ENCODE results near the gene IL1RAPL2.
"Not testable (repeated sequence)": the region's sequence is repeated elsewhere in the genome, so short reads cannot be mapped to it uniquely, and the experiment has no call there.

Gene IL1RAPL2

DNA sequence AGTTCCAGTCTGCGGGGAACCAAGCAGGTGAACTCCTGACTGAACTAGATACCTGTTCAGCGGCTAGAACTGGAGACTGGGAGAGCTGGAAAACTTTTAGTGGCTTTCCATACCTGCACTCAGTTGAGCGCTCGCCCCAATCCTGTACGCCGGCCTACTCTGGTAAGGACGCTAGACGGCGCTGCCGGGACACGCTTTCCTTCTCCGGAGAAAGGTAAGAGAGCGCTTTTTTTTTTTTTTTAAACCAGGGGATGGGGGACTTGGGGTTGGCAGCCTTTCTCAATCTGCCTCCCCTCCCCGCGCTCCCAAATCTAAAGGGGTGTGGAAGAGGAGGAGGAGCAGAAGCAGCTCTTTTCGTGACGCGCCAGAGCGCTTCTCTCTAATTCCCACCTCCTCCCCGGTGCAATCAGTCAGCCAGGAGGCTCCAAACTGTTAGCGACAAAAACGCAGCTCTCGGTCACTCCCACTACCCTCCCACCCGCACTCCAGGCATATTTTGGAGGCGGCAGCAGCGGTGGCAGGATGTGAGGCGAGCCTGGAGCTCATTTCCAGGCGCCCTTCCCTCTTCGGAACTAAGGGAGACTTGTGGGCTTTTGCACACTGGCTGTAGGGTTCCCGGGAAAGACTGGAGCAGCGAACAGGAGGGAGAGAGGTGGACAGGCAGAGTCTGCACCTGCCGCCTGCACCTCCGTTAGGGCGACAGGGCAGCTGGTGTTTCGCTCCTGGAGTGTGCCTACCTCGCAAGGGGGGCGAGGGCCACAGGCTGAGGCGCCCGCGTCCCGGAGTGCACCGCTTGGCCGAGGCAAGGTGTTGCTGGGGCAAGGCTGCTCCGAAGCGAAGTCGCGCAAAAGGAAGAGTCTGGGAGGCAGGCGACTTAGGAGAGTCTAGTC, at the start of gene IL1RAPL2:
IL1RAPL2 (plus strand) TSS at position 409 of the 890 bp plus-strand sequence.
- peak; percentile 1 for DNase-seq (ENCODE audit: low read depth)

GRCh38 chrX:104522386-104522785, 43.6 kb upstream of the IL1RAPL2 start:
- DNase-seq (ENCODE audit: low read depth), result no peak

- DNase-seq (ENCODE audit: low read depth), result no peak
Observed at GRCh38 chrX:104523858-104524257, 42.1 kb upstream of the IL1RAPL2 start.

DNA sequence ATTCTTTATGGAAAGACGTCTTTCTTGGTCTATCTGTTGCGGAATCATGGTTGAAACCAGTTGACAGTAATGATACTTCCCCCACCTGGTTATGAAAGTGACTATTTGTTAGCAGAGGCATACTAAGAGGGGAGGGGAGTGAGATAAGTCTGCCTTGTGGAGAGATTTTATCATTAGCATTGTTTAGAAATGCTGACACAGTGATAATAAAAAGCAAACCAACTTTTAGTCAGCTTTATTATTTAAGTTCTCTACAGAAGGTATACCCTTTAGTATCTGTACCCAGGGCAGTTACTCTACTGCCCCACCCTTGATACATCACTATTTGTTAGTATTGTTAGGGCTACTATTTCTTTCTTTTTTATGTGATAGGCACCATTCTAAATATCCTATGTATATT, 26.9 kb upstream of the IL1RAPL2 start:
- DNase-seq (ENCODE audit: low read depth), result no peak

- DNase-seq (ENCODE audit: low read depth), result not testable (repeated sequence)
Observed at GRCh38 chrX:104542447-104542846, 23.6 kb upstream of the IL1RAPL2 start.

GRCh38 chrX:104564335-104564734, 1.7 kb upstream of the IL1RAPL2 start:
- DNase-seq (ENCODE audit: low read depth), result no peak

DNA sequence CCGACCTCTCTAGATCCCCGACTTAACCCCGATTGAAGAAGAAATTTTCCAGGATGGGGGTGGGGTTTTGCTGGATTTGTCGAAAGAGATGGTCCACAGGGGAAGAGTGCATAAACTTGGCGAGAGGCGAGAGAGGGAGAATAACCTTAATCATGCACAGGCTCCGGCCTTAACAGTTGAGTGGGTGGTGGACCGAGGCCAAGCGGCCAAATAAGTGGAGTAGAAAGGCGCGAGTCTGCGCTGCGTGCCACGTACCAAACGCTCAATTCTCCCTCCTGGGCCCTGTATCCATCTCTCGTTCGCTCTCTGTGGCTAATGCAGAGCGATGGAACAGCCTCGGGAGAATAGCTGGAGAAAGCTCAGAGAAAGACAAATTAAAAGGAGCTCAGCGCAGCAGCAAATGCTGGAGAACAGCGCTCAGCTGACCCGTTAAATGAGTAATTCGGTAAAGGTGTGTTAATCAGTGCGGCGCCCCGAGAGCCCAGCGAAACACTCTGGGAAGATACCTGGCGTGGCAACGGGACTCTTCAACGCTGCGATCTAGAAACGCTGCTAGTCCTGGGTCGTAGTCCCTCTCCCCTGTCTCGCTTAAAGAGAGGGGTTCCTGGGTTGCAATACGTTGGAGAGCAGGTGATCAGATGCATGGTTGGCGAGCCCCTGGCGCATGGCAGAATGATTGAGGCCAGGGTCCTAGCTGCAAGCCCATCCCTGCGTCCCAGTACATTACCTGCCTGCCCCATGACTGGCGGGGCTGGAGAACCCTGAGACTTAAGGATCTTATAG, 887 bp upstream of the IL1RAPL2 start:
- DNase-seq (ENCODE audit: low read depth), result no peak

- no peak for DNase-seq (ENCODE audit: low read depth)
Observed at GRCh38 chrX:104566681-104567501, 892 bp downstream of the IL1RAPL2 start.

DNA sequence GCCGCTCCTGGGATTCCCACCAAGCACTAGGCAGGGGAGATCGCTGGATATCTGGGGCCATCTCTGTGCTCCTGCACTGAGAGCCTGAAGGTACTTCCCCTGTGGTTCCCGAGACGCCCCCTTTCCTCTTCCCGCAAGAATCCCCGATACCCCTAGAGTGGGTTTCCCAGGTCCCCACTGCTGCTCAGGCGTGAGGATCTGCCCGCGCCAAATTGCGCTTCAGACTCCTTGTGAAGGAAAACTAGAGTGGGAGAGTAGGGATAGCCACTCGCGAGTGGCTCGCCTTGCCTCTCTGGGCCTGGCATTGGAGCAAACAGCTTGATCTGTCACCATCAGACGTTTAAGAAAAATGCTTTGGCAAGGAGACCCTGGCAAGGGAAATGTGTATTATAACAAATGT, 1.5 kb downstream of the IL1RAPL2 start:
- DNase-seq (ENCODE audit: low read depth), result no peak

DNA sequence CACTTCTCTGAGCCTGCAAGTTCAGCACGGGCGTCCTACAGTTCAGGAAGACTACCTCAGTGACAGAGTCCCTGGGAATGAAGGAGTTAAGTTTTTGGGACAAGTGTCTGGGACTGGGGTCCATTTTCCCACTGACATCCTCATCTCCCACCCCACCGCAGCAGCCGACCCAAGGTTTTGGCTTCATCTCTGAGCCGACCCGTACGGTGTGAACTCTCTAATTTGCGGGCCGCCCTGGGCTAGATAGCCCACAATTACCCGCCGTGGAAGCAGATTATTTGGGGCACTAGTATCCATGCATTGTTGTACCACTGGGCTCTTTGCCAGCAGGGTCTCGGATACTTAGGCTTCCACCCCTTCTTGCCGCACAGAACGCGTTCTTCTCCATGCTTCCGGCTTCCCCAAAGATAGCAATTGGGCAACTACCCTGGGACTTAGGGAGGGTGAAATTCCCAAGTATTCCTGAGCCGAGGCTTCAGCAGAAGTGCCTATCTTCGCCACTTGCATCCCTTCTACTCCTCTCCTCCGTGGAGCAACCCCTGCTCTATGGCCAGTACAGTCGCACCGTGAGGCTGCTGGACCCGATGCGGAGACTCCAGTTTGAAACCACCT, 2.4 kb downstream of the IL1RAPL2 start:
- no peak for DNase-seq (ENCODE audit: low read depth)

DNA sequence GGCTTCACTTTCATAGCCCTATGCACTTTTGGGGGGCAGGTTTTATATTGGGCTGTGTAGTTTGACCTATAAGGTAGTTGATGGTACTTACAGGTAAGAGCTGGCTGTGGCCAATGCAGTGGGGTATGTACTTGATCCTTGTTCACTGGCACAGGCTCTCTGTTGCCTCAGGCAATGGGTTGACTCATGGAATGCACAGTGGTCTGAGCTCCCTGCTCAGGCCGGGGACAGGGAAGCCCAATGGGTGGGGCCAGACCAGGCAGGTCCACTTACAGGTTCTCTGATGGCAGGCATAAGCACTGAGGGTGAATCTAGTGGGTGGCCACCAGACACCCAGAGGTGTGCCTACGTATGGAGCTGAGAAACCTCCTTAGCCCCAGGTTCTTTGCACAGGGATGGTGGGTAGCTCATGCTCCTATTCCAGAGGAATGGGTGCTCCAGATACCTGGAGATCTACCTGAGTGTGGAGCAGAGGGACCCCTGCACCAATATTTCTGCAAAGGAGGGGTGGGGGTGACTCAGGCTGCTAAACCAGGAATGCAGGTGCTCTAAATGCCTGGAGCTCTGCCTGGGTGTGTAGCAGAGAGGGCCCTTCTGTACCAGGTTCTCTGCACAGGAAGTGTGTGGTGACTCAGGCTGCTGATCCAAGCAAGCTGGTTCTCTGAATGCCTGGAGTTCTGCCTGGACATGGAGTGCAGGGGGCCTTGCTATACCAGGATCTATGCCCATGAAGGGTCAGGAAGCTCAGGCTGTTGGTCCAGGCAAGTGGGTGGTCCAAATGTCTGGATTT, 52.3 kb downstream of the IL1RAPL2 start:
- DNase-seq (ENCODE audit: low read depth), result no peak

GRCh38 chrX:104621781-104622180, 55.8 kb downstream of the IL1RAPL2 start:
- DNase-seq (ENCODE audit: low read depth), result no peak

DNA sequence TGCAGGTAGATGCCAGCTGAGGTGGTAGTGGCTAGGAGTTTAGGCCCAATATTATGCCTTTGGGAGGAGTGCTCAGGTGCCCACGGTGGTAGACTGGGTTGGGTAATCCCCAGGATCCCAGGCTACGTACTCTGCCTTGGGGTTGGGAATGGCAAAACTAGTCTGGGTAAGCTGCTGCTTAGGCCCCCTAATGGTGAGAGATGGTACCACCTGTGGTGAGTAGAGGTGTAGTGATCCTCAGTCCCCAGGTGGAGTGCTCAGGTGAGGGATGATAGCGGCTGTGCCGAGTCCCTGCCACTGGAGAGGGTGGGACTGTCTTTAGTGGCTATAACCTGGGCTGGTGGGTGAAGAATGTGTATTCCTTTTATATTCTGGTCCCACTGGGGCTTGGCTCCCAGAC, 75.2 kb downstream of the IL1RAPL2 start:
- DNase-seq (ENCODE audit: low read depth), result no peak

- no peak for DNase-seq (ENCODE audit: low read depth)
Observed at GRCh38 chrX:104647084-104647483, 81.1 kb downstream of the IL1RAPL2 start.

GRCh38 chrX:104659005-104659744, 93.2 kb downstream of the IL1RAPL2 start:
- no peak for DNase-seq (ENCODE audit: low read depth)

DNA sequence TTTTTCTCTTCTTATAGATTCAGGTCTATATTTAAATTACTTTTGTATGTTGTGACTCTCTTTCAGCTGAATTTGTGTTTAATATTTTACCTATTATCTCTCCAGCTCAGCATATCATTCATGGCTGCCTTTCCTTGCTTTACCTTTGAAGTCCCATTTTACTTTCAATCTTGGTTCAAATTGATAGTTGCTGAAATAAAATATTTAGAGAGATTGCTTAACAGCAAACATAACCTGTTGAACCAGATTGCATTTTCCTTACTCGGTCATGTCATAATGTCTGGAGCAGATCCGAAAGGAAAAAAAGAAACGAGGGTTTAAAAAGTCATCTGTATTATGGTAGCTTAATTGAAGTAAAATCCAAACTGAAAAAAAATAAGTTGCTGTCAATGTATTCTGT, 94.1 kb downstream of the IL1RAPL2 start:
- no peak for DNase-seq (ENCODE audit: low read depth)

DNA sequence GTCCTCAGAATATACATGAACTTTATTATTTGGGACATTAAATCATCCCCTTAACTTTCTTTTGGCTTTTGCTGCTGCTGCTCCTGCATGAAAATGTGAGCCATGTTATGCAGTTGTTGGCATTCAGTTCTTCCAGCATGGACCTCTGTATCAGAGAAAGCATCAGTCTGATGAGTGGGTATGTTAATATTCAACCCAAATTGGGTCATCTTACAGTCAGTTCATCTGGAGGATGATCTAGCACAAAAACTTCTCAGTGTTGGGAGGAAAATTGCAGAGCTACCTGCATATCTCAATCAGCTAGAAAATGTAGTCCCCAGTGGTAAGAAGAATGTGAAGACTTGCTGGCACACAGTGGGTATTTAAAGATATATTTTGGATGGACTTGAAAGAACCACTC, 96.7 kb downstream of the IL1RAPL2 start:
- no peak for DNase-seq (ENCODE audit: low read depth)

- no peak for DNase-seq (ENCODE audit: low read depth)
Observed at GRCh38 chrX:104665691-104666090, 99.7 kb downstream of the IL1RAPL2 start.

- no peak for DNase-seq (ENCODE audit: low read depth)
Observed at GRCh38 chrX:104668550-104668949, 102.6 kb downstream of the IL1RAPL2 start.

DNA sequence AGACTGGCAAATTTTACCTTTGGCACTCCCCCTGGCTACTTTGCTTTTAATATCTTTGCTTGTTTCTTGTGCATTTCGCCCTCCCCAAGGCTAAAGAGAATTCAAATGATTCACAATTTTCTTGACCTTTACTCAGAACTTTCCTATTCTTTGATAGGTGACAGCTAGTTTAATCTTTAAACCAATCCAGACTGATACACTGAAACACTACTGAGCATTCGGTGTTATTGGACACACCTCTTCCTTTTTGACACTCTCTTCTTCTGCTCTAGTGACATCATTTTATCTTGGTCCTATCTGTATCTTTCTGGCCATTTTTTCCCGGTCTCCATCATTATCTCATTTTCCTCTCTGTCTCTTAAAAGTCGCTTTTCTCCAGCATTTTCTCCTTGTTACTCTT, 103.1 kb downstream of the IL1RAPL2 start:
- DNase-seq (ENCODE audit: low read depth), result no peak

All from stromal cell of bone marrow (primary cell).